OCI-LY7 (cell line): ENCODE measurements around the gene CORO2B.

Source experiments
- EZH2phosphoT487 ChIP-seq: fragments of 200-600 bp; sonication (generic); IDR thresholded peaks from 2 replicates; pipeline ENCODE4 v1.6.1; 2018; ENCODE audit warnings: low read depth, borderline replicate concordance, mild to moderate bottlenecking, mixed run types, antibody characterized with exemption, low read length, moderate library complexity, mixed read lengths
- TF ChIP-seq, protein P1 (sequence below): fragments of 200-600 bp; sonication (generic); conservative IDR thresholded peaks from 2 replicates; pipeline ENCODE4 v1.5.1; 2014; ENCODE audit warnings: mild to moderate bottlenecking, antibody characterized with exemption, low read length, moderate library complexity, mixed read lengths

DNA sequence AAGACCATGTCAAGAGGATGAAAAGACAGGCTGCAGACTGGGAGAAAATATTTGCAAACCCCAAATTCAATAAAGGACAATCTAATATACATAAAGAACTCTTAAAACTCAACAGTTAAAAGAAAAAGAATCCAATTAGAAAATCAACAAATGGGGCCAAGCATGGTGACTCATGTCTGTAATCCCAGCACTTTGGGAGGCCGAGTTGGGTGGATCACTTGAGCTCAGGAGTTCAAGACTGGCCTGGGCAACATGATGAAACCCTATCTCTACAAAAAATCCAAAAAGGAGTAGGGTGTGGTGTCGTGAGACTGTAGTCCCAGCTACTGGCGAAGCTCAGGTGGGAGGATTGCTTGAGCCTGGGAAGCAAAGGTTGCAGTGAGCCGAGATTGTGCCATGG, 184.3 kb downstream of the CORO2B start:
- TF ChIP-seq EZH2phosphoT487 = no peak
- TF ChIP-seq, protein P1, sequence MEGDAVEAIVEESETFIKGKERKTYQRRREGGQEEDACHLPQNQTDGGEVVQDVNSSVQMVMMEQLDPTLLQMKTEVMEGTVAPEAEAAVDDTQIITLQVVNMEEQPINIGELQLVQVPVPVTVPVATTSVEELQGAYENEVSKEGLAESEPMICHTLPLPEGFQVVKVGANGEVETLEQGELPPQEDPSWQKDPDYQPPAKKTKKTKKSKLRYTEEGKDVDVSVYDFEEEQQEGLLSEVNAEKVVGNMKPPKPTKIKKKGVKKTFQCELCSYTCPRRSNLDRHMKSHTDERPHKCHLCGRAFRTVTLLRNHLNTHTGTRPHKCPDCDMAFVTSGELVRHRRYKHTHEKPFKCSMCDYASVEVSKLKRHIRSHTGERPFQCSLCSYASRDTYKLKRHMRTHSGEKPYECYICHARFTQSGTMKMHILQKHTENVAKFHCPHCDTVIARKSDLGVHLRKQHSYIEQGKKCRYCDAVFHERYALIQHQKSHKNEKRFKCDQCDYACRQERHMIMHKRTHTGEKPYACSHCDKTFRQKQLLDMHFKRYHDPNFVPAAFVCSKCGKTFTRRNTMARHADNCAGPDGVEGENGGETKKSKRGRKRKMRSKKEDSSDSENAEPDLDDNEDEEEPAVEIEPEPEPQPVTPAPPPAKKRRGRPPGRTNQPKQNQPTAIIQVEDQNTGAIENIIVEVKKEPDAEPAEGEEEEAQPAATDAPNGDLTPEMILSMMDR = no peak
